Heart left ventricle (tissue), 16 donors: ENCODE results near the gene SPTBN1. TPM values are rescaled to one million over a fixed set of nuclear protein-coding genes. Genes with fewer than 3 reads are reported as not detected.

Source experiments
- ATAC-seq, 4 donors: fragments of 200-7000 bp; cut with Tn5 transposase; one replicate each; pipeline ENCODE4 v1.9.1; 2020 to 2022; ENCODE audit warnings: moderate library complexity in 4 of 4, mild to moderate bottlenecking in 3 of 4, moderate number of reproducible peaks in 1 of 4
- DNase-seq, 5 donors: peaks; one replicate each; pipeline ENCODE4 v3.0.0-alpha.2; 2020
- H3K27ac ChIP-seq, 12 donors: fragments of 200-600 bp; sonication (generic) in 4 of 12; one replicate each; pipeline versions ENCODE4 v1.5.0 to v1.8.0; 2016 to 2022; ENCODE audit warnings: mild to moderate bottlenecking in 2 of 12
- H3K27me3 ChIP-seq, 9 donors: fragments of 200-600 bp; sonication (generic) in 2 of 9; one replicate each; pipeline versions ENCODE4 v1.5.1 to v1.8.0; 2016 to 2022; ENCODE audit warnings: mild to moderate bottlenecking in 3 of 9
- H3K36me3 ChIP-seq, 9 donors: fragments of 200-600 bp; sonication (generic) in 2 of 9; one replicate each; pipeline versions ENCODE4 v1.5.0 to v1.8.0; 2018 to 2022; ENCODE audit warnings: mild to moderate bottlenecking in 2 of 9
- H3K4me1 ChIP-seq, 12 donors: fragments of 200-600 bp; sonication (generic) in 4 of 12; one replicate each; pipeline versions ENCODE4 v1.5.0 to v1.8.0; 2016 to 2022; ENCODE audit warnings: mild to moderate bottlenecking in 3 of 12
- H3K4me3 ChIP-seq, 12 donors: fragments of 200-600 bp; sonication (generic) in 4 of 12; one replicate each; pipeline versions ENCODE4 v1.5.0 to v1.8.0; 2017 to 2022; ENCODE audit warnings: mild to moderate bottlenecking in 9 of 12, moderate library complexity in 4 of 12
- H3K9me3 ChIP-seq, 12 donors: fragments of 200-600 bp; sonication (generic) in 4 of 12; one replicate each; pipeline versions ENCODE4 v1.5.0 to v1.8.0; 2016 to 2022; ENCODE audit warnings: mild to moderate bottlenecking in 1 of 12
- CTCF ChIP-seq, 12 donors: fragments of 200-600 bp; sonication (generic) in 4 of 12; IDR thresholded peaks; one replicate each; pipeline versions ENCODE4 v1.5.0 to v1.8.0; 2018 to 2022; ENCODE audit warnings: antibody characterized with exemption in 12 of 12, mild to moderate bottlenecking in 5 of 12
- POLR2A ChIP-seq, 2 donors: fragments of 450-650 bp; IDR thresholded peaks; one replicate each; pipeline ENCODE4 v1.6.1; 2017; ENCODE audit warnings: antibody characterized with exemption in 2 of 2, mild to moderate bottlenecking in 2 of 2, moderate library complexity in 2 of 2
- WGBS, 4 donors: extraction: QIAGEN DNeasy Blood & Tissue Kit in 2 of 4; methylation state at CpG; one replicate each; pipeline versions ENCODE4 v1.1.5 to v1.1.7; 2013 to 2018; 5-methylcytosine and 5-hydroxymethylcytosine counted together
- intact Hi-C, 10 donors: fragments of 100-400 bp; cut with DNase I; formaldehyde crosslinking; loops; one replicate each; pipeline versions ENCODE4 v1.11.1 to v1.14.2; 2022
- polyA plus RNA-seq, 2 donors: library from polyadenylated mRNA; stranded (reverse); fragments of 200-250 nt; gene quantifications; one replicate each; pipeline ENCODE4 v1.2.3, GENCODE V29; 2013
- total RNA-seq, 9 donors: library from RNA; depleted of rRNA in 2 of 9; stranded (reverse); fragments of >200 nt in 2 of 9; fragmentation: NEBNext Ultra II Directional in 3 of 9; extraction: Animal tissue kit (Norgen Biotek cat#: 25700) in 3 of 9; gene quantifications; one replicate each; pipeline versions ENCODE4 v1.1.0 to v1.2.4, GENCODE V29; 2016 to 2023
- donor health status: ischemic (EF 13 %, LVEDD 7.1; RV severe dilation, severe dysfunction).
- donor health status: healthy with polysubstance abuse.
- donor health status: DM: no; HTN: yes; CAD: no.
- donor health status: DM: no; HTN: no; CAD: no.
- donor health status: ischemic (EF 25% LVEDD 6.9; RV normal size, moderate dysfunction).
- donor health status: ischemic (EF 25% LVEDD 5.7; RV mildly dilated, moderate dysfunction).
- donor health status: healthy.
- donor health status: DM: yes; HTN: yes; CAD: no.
- donor health status: ischemic (EF 35%, LVEDD 5.7; RV mildly dilated, moderate dysfunction).
- donor health status: nonischemic (EF 11% LVEDD 7.7; RV severe dilation, severe dysfunction).
- donor health status: DM: yes; HTN: yes; CAD: no.
- donor health status: PGD.
- donor health status: ischemic (EF 29% LVEDD 5.4; RV normal size, mild dysfunction).
- donor health status: nonischemic (EF 23%, LVEDD 6.1; RV moderate dilation, normal function).

The SPTBN1 gene
- total and polyA plus RNA-seq, 11 donors: 124 to 659 (median 422) TPM

GRCh38 chr2:54618646-54619565 lies 162.8 kb downstream of the SPTBN1 start:
- peak in 3 of 4 donors; percentile 5 to 43 (median 36) for ATAC-seq
- TF ChIP-seq POLR2A (IDR thresholded peaks at IDR 0.05) (no peak), CTCF (IDR thresholded peaks at IDR 0.05) (no peak)
- no peaks in the 10 kb centered on the region for H3K9me3 ChIP-seq
- no peaks in the 10 kb centered on the region for H3K27me3 ChIP-seq
- peak overlapping the region; percentile 39 to 78 (median 70) for H3K27ac ChIP-seq
- peaks cover 18 to 77% (median 70%) of the 10 kb centered on the region in 12 donors for H3K4me1 ChIP-seq
- no peak overlapping the region for H3K4me3 ChIP-seq
- peak in 1 of 5 donors; percentile 40 for DNase-seq
- intact Hi-C loops: loop anchor here in 1 of 10 donors (5.0 kb wide), 1 partner anchor 92 kb away; no protein-coding TSS in a partner anchor
- 5 to 14% (median 11%) methylated on average over 5 of the region's 5 CpGs for WGBS, 4 donors
- H3K36me3 ChIP-seq: peaks cover 0 to 98% (median 81%) of the 10 kb centered on the region in 9 donors

- WGBS, 4 donors: 69 to 72% (median 70%) methylated on average over 9 of the region's 9 CpGs
- peak in 1 of 5 donors; percentile 29 for DNase-seq
- Histone ChIP-seq H3K27me3 (no peaks in the 10 kb centered on the region), H3K27ac (peak overlapping the region in 11 of 12 donors; percentile 39 to 78 (median 72)), H3K36me3 (peaks cover 0 to 98% (median 89%) of the 10 kb centered on the region in 9 donors), H3K4me3 (no peak overlapping the region), H3K4me1 (peaks cover 18 to 77% (median 70%) of the 10 kb centered on the region in 12 donors), H3K9me3 (no peaks in the 10 kb centered on the region)
- intact Hi-C loops: loop anchor here in 1 of 10 donors (5.0 kb wide), 1 partner anchor 92 kb away; no protein-coding TSS in a partner anchor
- TF ChIP-seq POLR2A (IDR thresholded peaks at IDR 0.05) (no peak), CTCF (IDR thresholded peaks at IDR 0.05) (no peak)
- peak in 3 of 4 donors; percentile 49 to 62 (median 59) for ATAC-seq
Observed at GRCh38 chr2:54619660-54620231, 163.6 kb downstream of the SPTBN1 start.

GRCh38 chr2:54620948-54621347 lies 164.8 kb downstream of the SPTBN1 start:
- DNase-seq: no peak

More at GRCh38 chr2:54620948-54621347, 164.8 kb downstream of the SPTBN1 start:
- WGBS, 4 donors: 90 to 96% (median 93%) methylated on average over 5 of the region's 5 CpGs
- Histone ChIP-seq H3K27me3 (no peaks in the 10 kb centered on the region), H3K36me3 (peaks cover 0 to 98% (median 93%) of the 10 kb centered on the region in 9 donors), H3K27ac (peak overlapping the region in 6 of 12 donors; percentile 8 to 78 (median 69)), H3K4me3 (no peak overlapping the region), H3K4me1 (peaks cover 12 to 77% (median 70%) of the 10 kb centered on the region in 12 donors), H3K9me3 (no peaks in the 10 kb centered on the region)
- intact Hi-C loops: no loop called here
- ATAC-seq: no peak
- TF ChIP-seq POLR2A (IDR thresholded peaks at IDR 0.05) (no peak), CTCF (IDR thresholded peaks at IDR 0.05) (no peak)
